Mesenchymal stem cell (in vitro differentiated cells and primary cell): ENCODE measurements around the gene OTOS.

ENCODE experiments used
- DNase-seq: peaks from one replicate; pipeline ENCODE4 v3.0.0-alpha.2; 2013
- H2AFZ ChIP-seq: one replicate; pipeline ENCODE4 v1.6.1; 2013; ENCODE audit warnings: low read depth, mild to moderate bottlenecking, control low read depth, inconsistent platforms, low read length, moderate library complexity
- H2AK5ac ChIP-seq: 2 replicates; pipeline ENCODE4 v1.6.1; 2013; ENCODE audit warnings: low read length, moderate library complexity, mild to moderate bottlenecking, inconsistent platforms; ENCODE audit not compliant: severe bottlenecking
- H2BK120ac ChIP-seq: one replicate; pipeline ENCODE4 v1.6.1; 2013; ENCODE audit warnings: low read depth, mild to moderate bottlenecking, inconsistent platforms, low read length, moderate library complexity
- H2BK12ac ChIP-seq, 2 experiments: one replicate each; pipeline ENCODE4 v1.6.1; 2013; ENCODE audit warnings: inconsistent platforms in 2 of 2, low read length in 2 of 2, mild to moderate bottlenecking in 2 of 2, moderate library complexity in 2 of 2, control low read depth in 1 of 2
- H2BK15ac ChIP-seq: one replicate; pipeline ENCODE4 v1.6.1; 2013; ENCODE audit warnings: mild to moderate bottlenecking, low read depth, inconsistent platforms; ENCODE audit not compliant: poor library complexity, severe bottlenecking
- H2BK5ac ChIP-seq: 2 replicates; pipeline ENCODE4 v1.6.1; 2013; ENCODE audit warnings: low read depth, mild to moderate bottlenecking, low read length, control low read depth, inconsistent platforms; ENCODE audit not compliant: poor library complexity, severe bottlenecking
- H3K14ac ChIP-seq, 2 experiments: one replicate each; pipeline ENCODE4 v1.6.1; 2013; ENCODE audit warnings: inconsistent platforms in 2 of 2, low read length in 2 of 2, control low read depth in 1 of 2, mild to moderate bottlenecking in 1 of 2, moderate library complexity in 1 of 2
- H3K18ac ChIP-seq, 2 experiments: one replicate each; pipeline ENCODE4 v1.6.1; 2013; ENCODE audit warnings: inconsistent platforms in 2 of 2, low read length in 2 of 2, control low read depth in 1 of 2, low read depth in 1 of 2, mild to moderate bottlenecking in 1 of 2
- H3K23ac ChIP-seq, 2 experiments: one replicate each; pipeline ENCODE4 v1.6.1; 2013; ENCODE audit warnings: inconsistent platforms in 2 of 2, low read length in 2 of 2, mild to moderate bottlenecking in 2 of 2, moderate library complexity in 2 of 2, control low read depth in 1 of 2
- H3K27ac ChIP-seq: 2 replicates; pipeline ENCODE4 v1.5.1; 2013; ENCODE audit warnings: mild to moderate bottlenecking, moderate library complexity, low read length, control low read depth, inconsistent platforms; ENCODE audit not compliant: poor library complexity, severe bottlenecking
- H3K27me3 ChIP-seq, 2 experiments: 2 replicates each; pipeline versions ENCODE4 v1.6.1 to v1.7.0; 2013; ENCODE audit warnings: low read length in 2 of 2, mild to moderate bottlenecking in 2 of 2, moderate library complexity in 2 of 2, control low read depth in 1 of 2, inconsistent platforms in 1 of 2; ENCODE audit not compliant: control insufficient read depth in 1 of 2, insufficient read depth in 1 of 2
- H3K36me3 ChIP-seq, 2 experiments: 2 replicates each; pipeline versions ENCODE4 v1.6.1 to v1.7.0; 2013; ENCODE audit warnings: low read length in 2 of 2, control low read depth in 1 of 2, inconsistent platforms in 1 of 2, low read depth in 1 of 2, mild to moderate bottlenecking in 1 of 2; ENCODE audit not compliant: insufficient read depth in 2 of 2, control insufficient read depth in 1 of 2
- H3K4ac ChIP-seq, 2 experiments: one replicate each; pipeline ENCODE4 v1.6.1; 2013; ENCODE audit warnings: inconsistent platforms in 2 of 2, low read length in 2 of 2, mild to moderate bottlenecking in 2 of 2, moderate library complexity in 2 of 2, control low read depth in 1 of 2, low read depth in 1 of 2
- H3K4me1 ChIP-seq: 2 replicates; pipeline ENCODE4 v1.6.1; 2013; ENCODE audit warnings: low read depth, low read length, control low read depth; ENCODE audit not compliant: control insufficient read depth, insufficient read depth
- H3K4me2 ChIP-seq: 2 replicates; pipeline ENCODE4 v1.6.1; 2013; ENCODE audit warnings: low read length, mild to moderate bottlenecking, inconsistent platforms; ENCODE audit not compliant: poor library complexity, severe bottlenecking
- H3K4me3 ChIP-seq, 2 experiments: 2 replicates each; pipeline versions ENCODE4 v1.5.1 to v1.7.0; 2013; ENCODE audit warnings: low read length in 2 of 2, mild to moderate bottlenecking in 2 of 2, control low read depth in 1 of 2, low read depth in 1 of 2; ENCODE audit not compliant: insufficient read depth in 1 of 2
- H3K79me1 ChIP-seq: replicated peaks from 2 replicates; pipeline ENCODE4 v1.6.1; 2013; ENCODE audit warnings: mild to moderate bottlenecking, control low read depth, low read length, inconsistent platforms; ENCODE audit not compliant: poor library complexity, severe bottlenecking
- H3K9ac ChIP-seq: 2 replicates; pipeline ENCODE4 v1.7.0; 2013; ENCODE audit warnings: mild to moderate bottlenecking, low read length, moderate library complexity
- H3K9me3 ChIP-seq: 2 replicates; pipeline ENCODE4 v1.7.0; 2013; ENCODE audit warnings: mild to moderate bottlenecking, low read length; ENCODE audit not compliant: control insufficient read depth
- H4K8ac ChIP-seq: one replicate; pipeline ENCODE4 v1.6.1; 2013; ENCODE audit warnings: inconsistent platforms, mild to moderate bottlenecking, low read length, moderate library complexity
- H4K91ac ChIP-seq: one replicate; pipeline ENCODE4 v1.6.1; 2013; ENCODE audit warnings: mild to moderate bottlenecking, low read length, inconsistent platforms
- WGBS: methylation state at CpG from one replicate; pipeline ENCODE4 v1.1.7; 2013; ENCODE audit warnings: mixed read lengths; 5-methylcytosine and 5-hydroxymethylcytosine counted together

OTOS gene

DNA sequence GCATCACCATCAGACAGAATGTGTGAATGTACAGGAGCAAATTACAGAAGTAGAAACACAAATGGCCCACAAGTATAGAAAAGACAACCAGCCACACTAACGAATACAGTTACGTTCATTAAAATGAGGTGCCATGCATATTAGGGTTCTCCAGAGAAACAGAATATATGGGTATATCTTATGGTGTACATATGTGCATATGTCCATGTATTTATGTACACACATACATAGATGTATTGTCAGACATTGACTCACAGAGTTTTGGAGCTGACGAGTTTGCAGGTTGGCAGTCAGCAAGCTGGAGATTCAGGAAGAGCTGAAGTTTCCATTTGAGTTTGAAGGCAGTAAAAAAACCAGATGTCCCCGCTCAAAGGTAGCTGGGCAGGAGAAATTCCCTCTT lies 37.3 kb downstream of the OTOS start:
- peaks cover 13% of the 10 kb centered on the region for H3K9me3 ChIP-seq
- H4K8ac ChIP-seq: no peak overlapping the region
- 71% methylated on average over 2 of the region's 4 CpGs for WGBS
- H3K4ac ChIP-seq: no peak overlapping the region
- H3K4me3 ChIP-seq: no peak overlapping the region
- H2AK5ac ChIP-seq: no peak overlapping the region
- no peak overlapping the region for H2BK15ac ChIP-seq
- no peak overlapping the region for H4K91ac ChIP-seq
- DNase-seq: no peak
- H2BK12ac ChIP-seq: no peak overlapping the region
- H2BK120ac ChIP-seq: no peak overlapping the region
- no peaks in the 10 kb centered on the region for H3K79me1 ChIP-seq
- H3K36me3 ChIP-seq: no peaks in the 10 kb centered on the region
- H3K23ac ChIP-seq: no peak overlapping the region
- no peak overlapping the region for H3K4me2 ChIP-seq
- no peak overlapping the region for H3K27ac ChIP-seq
- no peak overlapping the region for H3K9ac ChIP-seq
- H3K27me3 ChIP-seq: peaks cover 0 to 35% of the 10 kb centered on the region in 2 experiments
- peaks cover 1% of the 10 kb centered on the region for H3K4me1 ChIP-seq
- no peak overlapping the region for H2AFZ ChIP-seq
- no peak overlapping the region for H2BK5ac ChIP-seq
- H3K14ac ChIP-seq: no peak overlapping the region
- H3K18ac ChIP-seq: no peak overlapping the region

DNA sequence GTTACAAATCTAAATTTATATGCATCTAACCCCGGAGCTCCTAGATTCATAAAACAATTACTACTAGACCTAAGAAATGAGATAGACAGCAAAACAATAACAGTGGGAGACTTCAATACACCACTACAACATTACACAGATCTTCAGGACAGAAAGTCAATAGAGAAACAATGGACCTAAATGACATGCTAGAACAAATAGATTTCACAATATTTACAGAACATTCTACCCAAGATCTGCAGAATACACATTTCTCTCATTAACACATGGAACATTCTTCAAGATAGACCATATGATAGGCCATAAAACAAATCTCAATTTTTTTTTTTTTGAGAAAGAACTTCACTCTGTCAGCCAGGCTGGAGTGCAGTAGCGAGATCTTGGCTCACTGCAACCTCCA lies 42.1 kb downstream of the OTOS start:
- no peak overlapping the region for H2BK12ac ChIP-seq
- H3K27me3 ChIP-seq: peaks cover 0 to 55% of the 10 kb centered on the region in 2 experiments
- no peak overlapping the region for H3K4me3 ChIP-seq
- DNase-seq: no peak
- no peak overlapping the region for H3K27ac ChIP-seq
- H2BK15ac ChIP-seq: no peak overlapping the region
- H3K36me3 ChIP-seq: no peaks in the 10 kb centered on the region
- H3K4ac ChIP-seq: no peak overlapping the region
- no peak overlapping the region for H2AK5ac ChIP-seq
- H3K4me2 ChIP-seq: no peak overlapping the region
- no peak overlapping the region for H4K91ac ChIP-seq
- H3K18ac ChIP-seq: no peak overlapping the region
- H3K9me3 ChIP-seq: peaks cover 26% of the 10 kb centered on the region
- H2BK120ac ChIP-seq: no peak overlapping the region
- H4K8ac ChIP-seq: no peak overlapping the region
- H2AFZ ChIP-seq: no peak overlapping the region
- H3K9ac ChIP-seq: no peak overlapping the region
- no peak overlapping the region for H2BK5ac ChIP-seq
- no peaks in the 10 kb centered on the region for H3K79me1 ChIP-seq
- 53% methylated on average over 2 of the region's 2 CpGs for WGBS
- H3K23ac ChIP-seq: no peak overlapping the region
- no peak overlapping the region for H3K14ac ChIP-seq
- peaks cover 1% of the 10 kb centered on the region for H3K4me1 ChIP-seq

DNA sequence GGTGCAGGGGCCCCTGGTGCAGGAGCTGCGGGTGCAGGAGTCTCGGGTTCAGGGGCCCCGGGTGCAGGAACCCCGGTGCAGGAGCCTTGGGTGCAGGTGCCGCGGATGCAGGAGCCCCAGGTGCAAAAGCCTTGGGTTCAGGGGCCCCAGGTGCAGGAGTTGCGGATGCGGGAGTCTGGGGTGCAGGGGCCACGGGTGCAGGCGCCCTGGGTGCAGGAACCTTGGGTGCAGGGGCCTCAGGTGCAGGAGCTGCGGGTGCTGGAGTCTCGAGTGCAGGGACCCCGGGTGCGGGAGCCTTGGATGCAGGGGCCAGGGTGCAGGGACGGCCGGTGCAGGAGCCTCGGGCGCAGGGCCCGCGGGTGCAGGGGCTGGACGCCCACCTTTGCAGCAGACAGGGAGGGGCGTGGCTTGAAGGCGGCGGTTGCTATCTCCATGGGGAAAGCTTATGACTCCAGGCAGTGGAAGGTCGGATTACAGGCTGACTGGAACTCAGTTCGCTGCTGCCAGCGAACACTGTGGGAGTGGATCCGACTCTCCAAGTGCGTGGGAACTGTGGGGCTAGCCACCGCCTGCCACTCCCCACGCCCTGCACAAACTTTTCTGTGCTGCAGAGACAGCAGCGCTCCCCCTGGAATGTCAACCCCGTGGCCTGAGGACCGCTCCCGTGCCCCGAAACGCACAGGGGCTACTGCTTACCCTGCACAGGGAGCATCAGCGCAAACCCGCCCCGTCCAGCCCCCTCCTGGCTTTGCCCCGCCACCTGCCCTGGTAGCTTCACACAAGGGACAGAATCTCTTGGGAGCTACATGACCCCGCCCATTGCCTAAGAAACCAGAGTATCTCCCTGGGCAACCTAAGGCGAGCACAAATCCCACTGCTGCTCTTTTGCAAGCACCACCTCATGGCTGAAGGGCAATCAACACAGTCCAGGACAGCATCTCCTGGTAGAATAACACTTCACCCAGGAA lies 44.6 kb downstream of the OTOS start:
- no peak overlapping the region for H4K8ac ChIP-seq
- DNase-seq: no peak
- no peaks in the 10 kb centered on the region for H3K4me1 ChIP-seq
- H3K4me3 ChIP-seq: no peak overlapping the region
- no peak overlapping the region for H2BK12ac ChIP-seq
- H2BK15ac ChIP-seq: no peak overlapping the region
- H3K14ac ChIP-seq: no peak overlapping the region
- H3K18ac ChIP-seq: no peak overlapping the region
- peaks cover 30% of the 10 kb centered on the region for H3K9me3 ChIP-seq
- no peak overlapping the region for H3K4ac ChIP-seq
- no peak overlapping the region for H2BK120ac ChIP-seq
- no peak overlapping the region for H3K4me2 ChIP-seq
- no peaks in the 10 kb centered on the region for H3K36me3 ChIP-seq
- no peaks in the 10 kb centered on the region for H3K79me1 ChIP-seq
- H3K9ac ChIP-seq: no peak overlapping the region
- no peak overlapping the region for H4K91ac ChIP-seq
- peak overlapping the region in 1 of 2 experiments; percentile 9 for H3K23ac ChIP-seq
- no peak overlapping the region for H2AK5ac ChIP-seq
- H2BK5ac ChIP-seq: no peak overlapping the region
- no peak overlapping the region for H2AFZ ChIP-seq
- peaks cover 0 to 52% of the 10 kb centered on the region in 2 experiments for H3K27me3 ChIP-seq
- no peak overlapping the region for H3K27ac ChIP-seq
- whole genome bisulfite sequencing: 40% methylated on average over 42 of the region's 43 CpGs

DNA sequence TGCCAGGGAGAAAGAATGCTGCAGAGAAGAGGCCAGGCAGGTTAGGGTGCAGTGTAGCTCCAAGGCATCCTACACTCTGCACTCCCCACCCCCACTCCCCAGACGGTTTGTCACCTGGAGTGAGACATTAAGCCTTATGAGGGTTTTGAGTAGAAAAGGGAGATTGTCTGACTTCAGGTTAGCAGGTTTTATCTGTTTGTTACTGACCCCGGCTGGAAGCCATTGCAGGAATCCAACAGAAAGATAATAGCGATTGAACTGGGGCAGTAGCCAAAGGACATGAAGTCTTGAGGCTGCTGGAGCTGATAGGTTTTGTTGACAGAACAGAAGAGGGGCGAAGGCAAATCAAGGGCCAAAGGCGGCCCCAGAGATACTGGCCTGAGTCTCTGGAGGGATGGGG lies 51.2 kb downstream of the OTOS start:
- H3K4ac ChIP-seq: no peak overlapping the region
- no peak overlapping the region for H3K14ac ChIP-seq
- no peak overlapping the region for H2BK120ac ChIP-seq
- H4K8ac ChIP-seq: no peak overlapping the region
- no peak overlapping the region for H2BK15ac ChIP-seq
- H2BK5ac ChIP-seq: no peak overlapping the region
- H3K27me3 ChIP-seq: peaks cover 0 to 11% of the 10 kb centered on the region in 2 experiments
- no peak overlapping the region for H3K18ac ChIP-seq
- H4K91ac ChIP-seq: peak overlapping the region; percentile 27
- no peaks in the 10 kb centered on the region for H3K79me1 ChIP-seq
- H3K4me2 ChIP-seq: no peak overlapping the region
- 48% methylated on average over 5 of the region's 5 CpGs for WGBS
- no peak overlapping the region for H3K27ac ChIP-seq
- H3K23ac ChIP-seq: no peak overlapping the region
- no peaks in the 10 kb centered on the region for H3K36me3 ChIP-seq
- no peak overlapping the region for H2AK5ac ChIP-seq
- no peak overlapping the region for H2AFZ ChIP-seq
- H3K9me3 ChIP-seq: peaks cover 31% of the 10 kb centered on the region
- H3K4me1 ChIP-seq: no peaks in the 10 kb centered on the region
- H2BK12ac ChIP-seq: no peak overlapping the region
- H3K4me3 ChIP-seq: no peak overlapping the region
- no peak for DNase-seq
- H3K9ac ChIP-seq: no peak overlapping the region
